Embryonic facial prominence (tissue), 1 donor: Measurements from ENCODE around the gene ACAT1.
"Not testable (repeated sequence)": the region's sequence is repeated elsewhere in the genome, so short reads cannot be mapped to it uniquely, and the experiment has no call there.

Experiments used
- DNase-seq: peaks from one replicate; pipeline ENCODE4 v3.0.0-alpha.2; 2016; ENCODE audit errors: extremely low spot score

ACAT1 gene

GRCh38 chr11:108144615-108145014 is 23.2 kb downstream of the ACAT1 start:
- DNase-seq: no peak

- no peak for DNase-seq
Measured at GRCh38 chr11:108147150-108147549, 25.8 kb downstream of the ACAT1 start.

- DNase-seq: no peak
Measured at GRCh38 chr11:108148556-108148955, 27.2 kb downstream of the ACAT1 start.

- no peak for DNase-seq
Measured at GRCh38 chr11:108154591-108154990, 33.2 kb downstream of the ACAT1 start.

GRCh38 chr11:108160970-108161566 is 39.7 kb downstream of the ACAT1 start:
- no peak for DNase-seq

- not testable (repeated sequence) for DNase-seq
Measured at GRCh38 chr11:108162878-108163277, 41.5 kb downstream of the ACAT1 start.

- no peak for DNase-seq
Measured at GRCh38 chr11:108167624-108168023, 46.3 kb downstream of the ACAT1 start.

- DNase-seq: no peak
Measured at GRCh38 chr11:108170184-108170583, 48.8 kb downstream of the ACAT1 start.

GRCh38 chr11:108177570-108177969 is 56.2 kb downstream of the ACAT1 start:
- DNase-seq: no peak

GRCh38 chr11:108193725-108194124 is 72.4 kb downstream of the ACAT1 start:
- DNase-seq: no peak

GRCh38 chr11:108196901-108197300 is 75.5 kb downstream of the ACAT1 start:
- DNase-seq: no peak
